Mesothelial cell of epicardium (in vitro differentiated cells): Measurements from ENCODE around the gene CHAC1. TPM values are rescaled to one million over a fixed set of nuclear protein-coding genes. Genes with fewer than 3 reads are reported as not detected.

Experiments
- DNase-seq, 2 experiments: peaks; one replicate each; pipeline ENCODE4 v3.0.0; 2021; ENCODE audit warnings: low spot score in 2 of 2; ENCODE audit not compliant: unreplicated experiment in 2 of 2
- H3K27ac Mint-ChIP-seq: 2 replicates; pipeline ENCODE4 v1.8.0; 2021; ENCODE audit warnings: mixed read lengths
- H3K27me3 Mint-ChIP-seq: 2 replicates; pipeline ENCODE4 v1.8.0; 2021; ENCODE audit warnings: low read depth, mixed read lengths
- H3K36me3 Mint-ChIP-seq: 2 replicates; pipeline ENCODE4 v1.8.0; 2021; ENCODE audit warnings: mixed read lengths
- H3K4me1 Mint-ChIP-seq: 2 replicates; pipeline ENCODE4 v1.8.0; 2021; ENCODE audit warnings: mixed read lengths
- H3K4me3 Mint-ChIP-seq: 2 replicates; pipeline ENCODE4 v1.8.0; 2021; ENCODE audit warnings: mild to moderate bottlenecking, moderate library complexity, mixed read lengths
- H3K9me3 Mint-ChIP-seq: 2 replicates; pipeline ENCODE4 v1.8.0; 2021; ENCODE audit warnings: mixed read lengths
- total RNA-seq: library from RNA; stranded (reverse); gene quantifications from 3 replicates; pipeline ENCODE4 v1.2.1, GENCODE V29; 2021
- TF ChIP-seq, protein P1 (sequence below): fragments of 200-600 bp; sonication (generic); IDR thresholded peaks from one replicate; pipeline ENCODE4 v1.5.0; 2021; ENCODE audit warnings: antibody characterized with exemption; ENCODE audit not compliant: unreplicated experiment

Gene CHAC1
- total RNA-seq, 1 donor from 2014 or later = 2.7 TPM

GRCh38 chr15:40984964-40985363 lies 31.7 kb downstream of the CHAC1 start:
- H3K27ac Mint-ChIP-seq = no peak overlapping the region
- TF ChIP-seq, protein P1, sequence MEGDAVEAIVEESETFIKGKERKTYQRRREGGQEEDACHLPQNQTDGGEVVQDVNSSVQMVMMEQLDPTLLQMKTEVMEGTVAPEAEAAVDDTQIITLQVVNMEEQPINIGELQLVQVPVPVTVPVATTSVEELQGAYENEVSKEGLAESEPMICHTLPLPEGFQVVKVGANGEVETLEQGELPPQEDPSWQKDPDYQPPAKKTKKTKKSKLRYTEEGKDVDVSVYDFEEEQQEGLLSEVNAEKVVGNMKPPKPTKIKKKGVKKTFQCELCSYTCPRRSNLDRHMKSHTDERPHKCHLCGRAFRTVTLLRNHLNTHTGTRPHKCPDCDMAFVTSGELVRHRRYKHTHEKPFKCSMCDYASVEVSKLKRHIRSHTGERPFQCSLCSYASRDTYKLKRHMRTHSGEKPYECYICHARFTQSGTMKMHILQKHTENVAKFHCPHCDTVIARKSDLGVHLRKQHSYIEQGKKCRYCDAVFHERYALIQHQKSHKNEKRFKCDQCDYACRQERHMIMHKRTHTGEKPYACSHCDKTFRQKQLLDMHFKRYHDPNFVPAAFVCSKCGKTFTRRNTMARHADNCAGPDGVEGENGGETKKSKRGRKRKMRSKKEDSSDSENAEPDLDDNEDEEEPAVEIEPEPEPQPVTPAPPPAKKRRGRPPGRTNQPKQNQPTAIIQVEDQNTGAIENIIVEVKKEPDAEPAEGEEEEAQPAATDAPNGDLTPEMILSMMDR = no peak
- no peak for DNase-seq
- H3K9me3 Mint-ChIP-seq = no peaks in the 10 kb centered on the region
- peaks cover 6% of the 10 kb centered on the region for H3K4me1 Mint-ChIP-seq
- no peak overlapping the region for H3K4me3 Mint-ChIP-seq
- peaks cover 50% of the 10 kb centered on the region for H3K36me3 Mint-ChIP-seq
- H3K27me3 Mint-ChIP-seq = no peaks in the 10 kb centered on the region

GRCh38 chr15:40985541-40986330 lies 32.5 kb downstream of the CHAC1 start:
- no peak overlapping the region for H3K27ac Mint-ChIP-seq
- peaks cover 6% of the 10 kb centered on the region for H3K4me1 Mint-ChIP-seq
- H3K27me3 Mint-ChIP-seq = no peaks in the 10 kb centered on the region
- no peak overlapping the region for H3K4me3 Mint-ChIP-seq
- TF ChIP-seq, protein P1 = no peak
- no peak for DNase-seq
- H3K36me3 Mint-ChIP-seq = peaks cover 52% of the 10 kb centered on the region
- H3K9me3 Mint-ChIP-seq = no peaks in the 10 kb centered on the region

DNA sequence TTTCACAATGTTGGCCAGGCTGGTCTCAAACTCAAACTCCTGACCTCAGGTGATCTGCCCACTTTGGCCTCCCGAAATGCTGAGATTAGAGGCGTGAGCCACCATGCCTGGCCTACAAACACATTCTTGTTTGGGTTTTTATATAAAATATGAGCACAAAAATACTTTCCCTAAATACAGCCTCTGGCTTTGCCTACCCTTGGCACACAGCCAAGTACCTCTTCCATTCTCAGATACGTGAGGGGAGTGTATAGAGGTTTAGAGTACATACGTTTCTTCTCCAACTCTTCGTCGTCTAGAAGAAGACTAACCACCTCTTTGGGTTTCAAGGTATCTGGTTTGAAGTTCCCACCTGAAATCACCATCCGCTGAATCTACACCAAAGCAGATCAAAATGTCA lies 33.5 kb downstream of the CHAC1 start:
- Mint-ChIP-seq H3K27ac (no peak overlapping the region), H3K27me3 (no peaks in the 10 kb centered on the region), H3K4me3 (no peak overlapping the region), H3K9me3 (no peaks in the 10 kb centered on the region), H3K4me1 (peaks cover 11% of the 10 kb centered on the region), H3K36me3 (peaks cover 53% of the 10 kb centered on the region)
- DNase-seq = no peak
- TF ChIP-seq, protein P1 = no peak

- TF ChIP-seq, protein P1 = no peak
- Mint-ChIP-seq H3K36me3 (peaks cover 44% of the 10 kb centered on the region), H3K4me1 (peaks cover 22% of the 10 kb centered on the region), H3K27ac (no peak overlapping the region), H3K4me3 (no peak overlapping the region), H3K27me3 (no peaks in the 10 kb centered on the region), H3K9me3 (no peaks in the 10 kb centered on the region)
- DNase-seq = no peak
Observed at GRCh38 chr15:40988156-40988555, 34.9 kb downstream of the CHAC1 start.

GRCh38 chr15:40990080-40990479 lies 36.8 kb downstream of the CHAC1 start:
- DNase-seq = no peak
- Mint-ChIP-seq H3K27me3 (no peaks in the 10 kb centered on the region), H3K9me3 (no peaks in the 10 kb centered on the region), H3K27ac (no peak overlapping the region), H3K4me1 (peaks cover 27% of the 10 kb centered on the region), H3K4me3 (no peak overlapping the region), H3K36me3 (peaks cover 43% of the 10 kb centered on the region)
- TF ChIP-seq, protein P1 = no peak

DNA sequence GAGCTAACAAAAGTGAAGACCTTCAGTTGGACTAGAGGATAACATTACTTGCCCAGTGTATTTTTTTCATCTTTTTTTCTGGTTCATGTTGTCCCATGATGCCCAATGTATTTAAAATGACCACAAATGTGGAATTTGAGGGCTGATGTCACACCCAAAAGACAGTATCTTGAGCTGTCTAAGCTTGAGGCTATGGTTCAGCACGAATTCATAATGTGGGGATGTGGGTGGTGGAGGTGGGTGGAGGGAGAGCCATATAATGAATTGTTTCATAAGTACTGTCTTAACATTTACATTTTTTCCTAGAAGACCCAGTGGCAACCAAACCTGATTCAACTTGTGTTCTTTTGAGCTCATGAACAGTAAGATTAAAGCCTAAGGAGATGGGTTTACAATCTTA lies 37.5 kb downstream of the CHAC1 start:
- Mint-ChIP-seq H3K9me3 (no peaks in the 10 kb centered on the region), H3K4me3 (no peak overlapping the region), H3K36me3 (peaks cover 44% of the 10 kb centered on the region), H3K4me1 (peaks cover 34% of the 10 kb centered on the region), H3K27me3 (no peaks in the 10 kb centered on the region), H3K27ac (no peak overlapping the region)
- TF ChIP-seq, protein P1 = no peak
- no peak for DNase-seq
